IMR-90 (cell line): ENCODE results near the gene B3GAT1. TPM values are rescaled to one million over a fixed set of nuclear protein-coding genes. Genes with fewer than 3 reads are reported as not detected.

ENCODE experiments used
- ATAC-seq: fragments of 200-7000 bp; cut with Tn5 transposase; 2 replicates; pipeline ENCODE4 v1.9.1; 2020; ENCODE audit warnings: low read depth, mild to moderate bottlenecking, moderate library complexity
- BruUV-seq: library from RNA; stranded (reverse); fragments of 400-500 nt; replicated peaks from 2 replicates; lab custom pipeline; 2021; lab: Mats Ljungman, UMichigan
- CTCF ChIA-PET: fragments of 300-600 bp; formaldehyde crosslinking; extraction: SDS; loops from one replicate; lab custom pipeline; 2021; ENCODE audit warnings: antibody characterized with exemption; lab: Yijun Ruan, JAX
- POLR2A ChIA-PET: fragments of 300-600 bp; sonication (Branson Sonifier 250); formaldehyde crosslinking; loops from one replicate; lab custom pipeline; 2022; ENCODE audit warnings: antibody characterized with exemption; ENCODE audit not compliant: unreplicated experiment; lab: Charles Lee
- DNase-seq: peaks from one replicate; pipeline ENCODE4 v3.0.0; 2013
- H2AFZ ChIP-seq: replicated peaks from 2 replicates; pipeline ENCODE3; 2013; ENCODE audit warnings: low read length, mild to moderate bottlenecking; ENCODE audit not compliant: poor library complexity
- H2AK5ac ChIP-seq: 2 replicates; pipeline ENCODE4 v1.6.1; 2013; ENCODE audit warnings: low read depth, low read length, inconsistent platforms
- H2AK9ac ChIP-seq: replicated peaks from 2 replicates; pipeline ENCODE3; 2013; ENCODE audit warnings: mild to moderate bottlenecking, low read depth, low read length, moderate library complexity; ENCODE audit not compliant: poor library complexity
- H2BK120ac ChIP-seq: 2 replicates; pipeline ENCODE4 v1.6.1; 2013; ENCODE audit warnings: low read depth, low read length, inconsistent platforms
- H2BK15ac ChIP-seq: 3 replicates; pipeline ENCODE4 v1.6.1; 2013; ENCODE audit warnings: low read depth, low read length, inconsistent platforms
- H2BK20ac ChIP-seq: 2 replicates; pipeline ENCODE4 v1.6.1; 2013; ENCODE audit warnings: low read depth, mild to moderate bottlenecking, inconsistent platforms, low read length, moderate library complexity
- H2BK5ac ChIP-seq: 2 replicates; pipeline ENCODE4 v1.6.1; 2013; ENCODE audit warnings: mild to moderate bottlenecking, low read depth, low read length, inconsistent platforms; ENCODE audit not compliant: poor library complexity, severe bottlenecking
- H3K14ac ChIP-seq: replicated peaks from 2 replicates; pipeline ENCODE4 v1.6.1; 2013; ENCODE audit warnings: low read depth, low read length, inconsistent platforms
- H3K18ac ChIP-seq: 2 replicates; pipeline ENCODE4 v1.6.1; 2013; ENCODE audit warnings: low read depth, low read length, control low read depth
- H3K23ac ChIP-seq: 2 replicates; pipeline ENCODE4 v1.6.1; 2013; ENCODE audit warnings: low read depth, low read length, inconsistent platforms
- H3K27ac ChIP-seq: 2 replicates; pipeline ENCODE4 v1.5.1; 2013; ENCODE audit warnings: mild to moderate bottlenecking, control low read depth, low read length; ENCODE audit not compliant: insufficient read depth
- H3K27me3 ChIP-seq: 2 replicates; pipeline ENCODE4 v1.6.1; 2013; ENCODE audit warnings: low read length; ENCODE audit not compliant: control insufficient read depth, insufficient read depth
- H3K36me3 ChIP-seq: 2 replicates; pipeline ENCODE4 v1.6.1; 2013; ENCODE audit warnings: low read length, mixed read lengths; ENCODE audit not compliant: control insufficient read depth, insufficient read depth
- H3K4ac ChIP-seq: 2 replicates; pipeline ENCODE4 v1.6.1; 2013; ENCODE audit warnings: low read depth, low read length, inconsistent platforms
- H3K4me1 ChIP-seq: 2 replicates; pipeline ENCODE4 v1.6.1; 2013; ENCODE audit warnings: low read length, mixed read lengths; ENCODE audit not compliant: control insufficient read depth, insufficient read depth
- H3K4me2 ChIP-seq: 2 replicates; pipeline ENCODE4 v1.6.1; 2013; ENCODE audit warnings: low read depth, mild to moderate bottlenecking, control low read depth, low read length, moderate library complexity
- H3K4me3 ChIP-seq: 2 replicates; pipeline ENCODE4 v1.5.1; 2013; ENCODE audit warnings: low read depth, mild to moderate bottlenecking, control low read depth, low read length, moderate library complexity; ENCODE audit not compliant: insufficient read depth
- H3K56ac ChIP-seq: 2 replicates; pipeline ENCODE4 v1.6.1; 2013; ENCODE audit warnings: low read length, inconsistent platforms; ENCODE audit not compliant: insufficient read depth; ENCODE audit errors: extremely low read depth
- H3K79me1 ChIP-seq, 2 experiments: 2 replicates each; pipeline ENCODE4 v1.6.1; 2013; ENCODE audit warnings: low read length in 2 of 2, inconsistent platforms in 1 of 2, low read depth in 1 of 2
- H3K9ac ChIP-seq: 2 replicates; pipeline ENCODE4 v1.6.1; 2013; ENCODE audit warnings: low read depth, low read length, control low read depth
- H3K9me1 ChIP-seq: 2 replicates; pipeline ENCODE4 v1.6.1; 2013; ENCODE audit warnings: low read length, inconsistent platforms; ENCODE audit not compliant: insufficient read depth
- H3K9me3 ChIP-seq: 2 replicates; pipeline ENCODE4 v1.6.1; 2013; ENCODE audit warnings: low read length; ENCODE audit not compliant: control insufficient read depth, insufficient read depth
- H4K20me1 ChIP-seq: 2 replicates; pipeline ENCODE4 v1.6.1; 2013; ENCODE audit warnings: low read length, inconsistent platforms; ENCODE audit not compliant: insufficient read depth
- H4K5ac ChIP-seq: 2 replicates; pipeline ENCODE4 v1.6.1; 2013; ENCODE audit warnings: mild to moderate bottlenecking, low read depth, low read length, control low read depth
- H4K8ac ChIP-seq, 2 experiments: 2 replicates each; pipeline ENCODE4 v1.6.1; 2013; ENCODE audit warnings: low read depth in 2 of 2, low read length in 2 of 2, control low read depth in 1 of 2, inconsistent platforms in 1 of 2
- H4K91ac ChIP-seq: 2 replicates; pipeline ENCODE4 v1.6.1; 2013; ENCODE audit warnings: low read depth, low read length, inconsistent platforms; ENCODE audit not compliant: insufficient read depth
- CHD1 ChIP-seq: IDR thresholded peaks from 2 replicates; pipeline ENCODE4 v1.6.1; 2012; ENCODE audit warnings: low read depth, low read length, improper control_type of control experiment
- MAFK ChIP-seq: IDR thresholded peaks from 2 replicates; pipeline ENCODE4 v1.6.1; 2012; ENCODE audit warnings: low read depth, low read length, improper control_type of control experiment
- NFE2L2 ChIP-seq: fragments of 150-350 bp; IDR thresholded peaks from 2 replicates; pipeline ENCODE4 v1.6.1; 2016; ENCODE audit warnings: low read depth, mild to moderate bottlenecking, low read length
- RCOR1 ChIP-seq: IDR thresholded peaks from 2 replicates; pipeline ENCODE4 v1.6.1; 2012; ENCODE audit warnings: mild to moderate bottlenecking, low read length, improper control_type of control experiment; ENCODE audit not compliant: insufficient replicate concordance
- RFX5 ChIP-seq: IDR thresholded peaks from 2 replicates; pipeline ENCODE4 v1.8.0; 2012; ENCODE audit warnings: low read depth, mild to moderate bottlenecking, low read length, moderate library complexity
- WGBS, 2 experiments: methylation state at CpG; one replicate each; pipeline versions ENCODE4 v1.1.5 to v1.1.7; 2013; ENCODE audit warnings: missing lambda C conversion rate in 2 of 2; ENCODE audit not compliant: insufficient read length in 1 of 2; ENCODE audit errors: extremely low coverage in 2 of 2; 5-methylcytosine and 5-hydroxymethylcytosine counted together
- dilution Hi-C: fragments of 300-500 bp; cut with HindIII; formaldehyde crosslinking; loops from one replicate; pipeline ENCODE4 v1.14.3; 2018; ENCODE audit warnings: low sequenced_read_pairs; ENCODE audit not compliant: unreplicated experiment
- in situ Hi-C: fragments of 300-500 bp; cut with MboI; formaldehyde crosslinking; loops from 3 replicates; pipeline ENCODE4 v1.14.3; 2019; ENCODE audit warnings: low sequenced_read_pairs, inconsistent platforms, mixed read lengths
- intact Hi-C: fragments of 100-400 bp; cut with micrococcal nuclease; formaldehyde crosslinking; loops from 2 replicates; pipeline ENCODE4 v1.10.0; 2022
- polyA plus RNA-seq, 3 experiments: library from polyadenylated mRNA; depleted of rRNA; stranded (reverse); fragments of >200 nt; gene quantifications; 2 replicates each; pipeline ENCODE4 v1.2.3, GENCODE V29; 2012; ENCODE audit warnings: low replicate concordance in 1 of 3
- total RNA-seq: library from RNA; depleted of rRNA; stranded (reverse); fragments of >200 nt; gene quantifications from 2 replicates; pipeline ENCODE4 v1.2.3, GENCODE V29; 2012

Gene B3GAT1
- total and polyA plus RNA-seq, 2 of the 4 experiments (the other 2 are of a cell fraction), result not detected

- intact Hi-C loops (no loop called here), in situ Hi-C loops (no loop called here), dilution Hi-C loops (no loop called here)
- no peak overlapping the region for H2BK15ac ChIP-seq
- H3K27ac ChIP-seq, result no peak overlapping the region
- H3K14ac ChIP-seq, result no peak overlapping the region
- H2BK20ac ChIP-seq, result no peak overlapping the region
- H2BK120ac ChIP-seq, result no peak overlapping the region
- no peak overlapping the region for H3K23ac ChIP-seq
- H4K5ac ChIP-seq, result no peak overlapping the region
- no peak for TF ChIP-seq RFX5
- no peak for TF ChIP-seq NFE2L2
- no peak for TF ChIP-seq RCOR1
- TF ChIP-seq CHD1, result no peak
- no peak for TF ChIP-seq MAFK
- no peaks in the 10 kb centered on the region; the same call in 1 of the 2 replicates for H4K20me1 ChIP-seq
- ChIA-PET POLR2A (no interaction called here), CTCF (no interaction called here)
- H3K79me1 ChIP-seq, result no peaks in the 10 kb centered on the region
- no peak overlapping the region for H2BK5ac ChIP-seq
- H4K8ac ChIP-seq, result no peak overlapping the region
- no peak overlapping the region for H3K18ac ChIP-seq
- H3K4ac ChIP-seq, result no peak overlapping the region
- no peak overlapping the region for H3K4me3 ChIP-seq
- no TSS peak for BruUV-seq
- no peak overlapping the region for H3K56ac ChIP-seq
- no peak for ATAC-seq
- WGBS, 2 experiments, result 71% methylated on average over 7 of the region's 30 CpGs; no CpG with 5 or more reads in 1 of the 2 experiments
- H2AK5ac ChIP-seq, result no peak overlapping the region
- H3K27me3 ChIP-seq, result no peaks in the 10 kb centered on the region
- no peak for DNase-seq
- peaks cover 35% of the 10 kb centered on the region for H3K9me3 ChIP-seq
- H3K4me2 ChIP-seq, result no peak overlapping the region
- no peak overlapping the region for H4K91ac ChIP-seq
- no peak overlapping the region for H3K9ac ChIP-seq
- H3K9me1 ChIP-seq, result no peaks in the 10 kb centered on the region
- H2AK9ac ChIP-seq, result no peak overlapping the region
- no peaks in the 10 kb centered on the region for H3K4me1 ChIP-seq
- no peaks in the 10 kb centered on the region for H3K36me3 ChIP-seq
- no peak overlapping the region for H2AFZ ChIP-seq
Observed at GRCh38 chr11:134369656-134370525, 42.2 kb downstream of the B3GAT1 start.
